AG09309 (cell line): ENCODE data around the gene KLK12.

Experiments used
- DNase-seq: peaks from one replicate; pipeline ENCODE4 v3.0.0-alpha.2; 2010; ENCODE audit warnings: low read depth
- H3K4me3 ChIP-seq: 2 replicates; pipeline ENCODE4 v1.5.1; 2011; ENCODE audit warnings: mild to moderate bottlenecking, low read depth, low read length, moderate library complexity; ENCODE audit not compliant: control insufficient read depth
- TF ChIP-seq, protein P1 (sequence below): IDR thresholded peaks from 2 replicates; pipeline ENCODE4 v1.5.1; 2011; ENCODE audit warnings: mild to moderate bottlenecking, low read depth, low read length, inconsistent platforms; ENCODE audit not compliant: insufficient read depth, control insufficient read depth; ENCODE audit errors: missing control alignments

KLK12 gene

DNA sequence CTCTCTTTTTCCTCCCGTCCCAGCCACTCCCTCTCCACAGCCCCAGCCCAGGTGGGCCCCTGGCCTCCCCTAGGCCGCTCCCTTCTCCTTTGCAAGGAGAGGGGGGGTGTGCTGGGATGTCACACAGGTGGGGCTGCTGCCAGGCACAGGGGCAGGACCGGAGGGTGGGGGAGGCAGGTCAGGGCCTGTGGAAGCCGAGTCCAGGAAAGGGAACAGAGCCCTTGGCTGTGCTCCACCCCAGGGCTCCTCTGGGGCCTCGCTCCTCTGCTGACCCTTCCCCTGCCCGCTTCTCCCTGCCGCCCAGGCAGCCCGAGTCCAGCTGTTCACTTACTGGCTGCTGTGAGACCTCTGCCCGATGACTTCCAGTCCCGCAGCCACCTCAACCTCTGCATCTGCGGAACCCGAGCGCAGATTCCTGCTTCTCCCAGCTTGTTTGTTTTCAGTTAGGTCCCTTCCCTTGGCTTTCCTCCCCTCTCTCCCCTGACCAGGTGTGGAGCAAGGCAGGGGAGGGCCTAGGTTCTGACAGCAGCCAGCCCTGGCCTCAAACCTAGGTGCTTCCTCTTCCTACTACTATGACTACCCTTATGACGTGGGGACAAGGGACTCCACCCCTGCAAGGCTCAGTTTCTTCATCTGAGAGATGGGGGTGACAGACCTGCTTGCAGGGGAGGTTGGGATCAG, 7.5 kb downstream of the KLK12 start:
- TF ChIP-seq, protein P1, sequence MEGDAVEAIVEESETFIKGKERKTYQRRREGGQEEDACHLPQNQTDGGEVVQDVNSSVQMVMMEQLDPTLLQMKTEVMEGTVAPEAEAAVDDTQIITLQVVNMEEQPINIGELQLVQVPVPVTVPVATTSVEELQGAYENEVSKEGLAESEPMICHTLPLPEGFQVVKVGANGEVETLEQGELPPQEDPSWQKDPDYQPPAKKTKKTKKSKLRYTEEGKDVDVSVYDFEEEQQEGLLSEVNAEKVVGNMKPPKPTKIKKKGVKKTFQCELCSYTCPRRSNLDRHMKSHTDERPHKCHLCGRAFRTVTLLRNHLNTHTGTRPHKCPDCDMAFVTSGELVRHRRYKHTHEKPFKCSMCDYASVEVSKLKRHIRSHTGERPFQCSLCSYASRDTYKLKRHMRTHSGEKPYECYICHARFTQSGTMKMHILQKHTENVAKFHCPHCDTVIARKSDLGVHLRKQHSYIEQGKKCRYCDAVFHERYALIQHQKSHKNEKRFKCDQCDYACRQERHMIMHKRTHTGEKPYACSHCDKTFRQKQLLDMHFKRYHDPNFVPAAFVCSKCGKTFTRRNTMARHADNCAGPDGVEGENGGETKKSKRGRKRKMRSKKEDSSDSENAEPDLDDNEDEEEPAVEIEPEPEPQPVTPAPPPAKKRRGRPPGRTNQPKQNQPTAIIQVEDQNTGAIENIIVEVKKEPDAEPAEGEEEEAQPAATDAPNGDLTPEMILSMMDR: no peak
- H3K4me3 ChIP-seq: no peak overlapping the region
- no peak for DNase-seq

GRCh38 chr19:51026554-51026831, 8.3 kb downstream of the KLK12 start, which contains the start of gene KLK11:
KLK11 (minus strand) TSS chr19:51026616; CDS start chr19:51025631, 985 bp downstream.
- DNase-seq: no peak
- no peak within 1 kb of the TSS for H3K4me3 ChIP-seq
- TF ChIP-seq, protein P1: no peak

- TF ChIP-seq, protein P1: no peak
- no peak overlapping the region for H3K4me3 ChIP-seq
- no peak for DNase-seq
These were observed 8.8 kb downstream of the KLK12 start for GRCh38 chr19:51025809-51026553.

GRCh38 chr19:51025401-51025800, 9.4 kb downstream of the KLK12 start:
- DNase-seq: no peak
- TF ChIP-seq, protein P1: no peak
- no peak overlapping the region for H3K4me3 ChIP-seq

GRCh38 chr19:51024924-51025323, 9.9 kb downstream of the KLK12 start:
- no peak overlapping the region for H3K4me3 ChIP-seq
- TF ChIP-seq, protein P1: no peak
- no peak for DNase-seq

DNA sequence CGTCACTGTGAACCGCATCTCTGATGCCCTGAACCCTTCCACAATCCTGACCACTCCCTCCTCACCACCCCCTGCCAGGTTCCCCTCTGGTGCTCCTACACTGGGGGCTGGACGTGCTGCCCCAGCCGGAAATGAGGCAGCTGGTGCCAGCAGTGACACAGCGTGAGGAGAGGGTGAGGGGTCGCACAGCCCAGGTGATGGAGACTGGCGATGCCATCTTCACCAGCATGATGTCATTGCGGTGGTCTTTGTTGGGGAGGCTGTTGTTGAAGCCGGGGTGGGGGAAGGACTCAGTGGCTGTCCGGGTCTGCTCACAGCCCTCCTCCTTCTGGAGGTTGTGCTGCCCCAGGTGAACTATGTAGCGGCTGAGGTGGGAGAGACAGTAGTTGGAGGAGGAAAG, 10.9 kb downstream of the KLK12 start:
- TF ChIP-seq, protein P1: no peak
- H3K4me3 ChIP-seq: no peak overlapping the region
- DNase-seq: no peak

DNA sequence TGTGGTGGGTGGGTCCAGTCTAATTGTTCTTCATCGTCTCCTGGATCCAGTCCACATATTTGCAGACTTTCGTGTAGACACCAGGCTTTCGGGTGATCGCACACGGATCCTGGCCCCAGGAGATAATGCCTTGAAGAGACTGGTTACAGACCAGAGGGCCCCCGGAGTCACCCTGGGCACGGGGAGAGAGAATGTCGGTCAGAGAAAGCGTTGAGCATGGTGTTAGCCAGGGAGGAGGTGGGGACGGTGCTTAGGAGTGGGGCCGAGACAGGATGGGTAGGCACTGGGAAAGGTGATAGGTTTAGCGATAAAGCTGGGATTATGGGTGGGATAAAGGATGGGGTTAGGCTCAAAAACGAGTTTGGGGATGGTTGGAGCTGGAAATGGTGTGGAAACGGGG, 12.3 kb downstream of the KLK12 start:
- TF ChIP-seq, protein P1: no peak
- DNase-seq: no peak
- H3K4me3 ChIP-seq: no peak overlapping the region
